Measurements from ENCODE around the gene CEP95. TPM values are rescaled to one million over a fixed set of nuclear protein-coding genes. Genes with fewer than 3 reads are reported as not detected.
"Not testable (repeated sequence)": the region's sequence is repeated elsewhere in the genome, so short reads cannot be mapped to it uniquely, and the experiment has no call there.

The CEP95 gene
- total RNA-seq, 4 donors from 2014 or later = 34.8 to 100.0 (median 69.8) TPM

DNA sequence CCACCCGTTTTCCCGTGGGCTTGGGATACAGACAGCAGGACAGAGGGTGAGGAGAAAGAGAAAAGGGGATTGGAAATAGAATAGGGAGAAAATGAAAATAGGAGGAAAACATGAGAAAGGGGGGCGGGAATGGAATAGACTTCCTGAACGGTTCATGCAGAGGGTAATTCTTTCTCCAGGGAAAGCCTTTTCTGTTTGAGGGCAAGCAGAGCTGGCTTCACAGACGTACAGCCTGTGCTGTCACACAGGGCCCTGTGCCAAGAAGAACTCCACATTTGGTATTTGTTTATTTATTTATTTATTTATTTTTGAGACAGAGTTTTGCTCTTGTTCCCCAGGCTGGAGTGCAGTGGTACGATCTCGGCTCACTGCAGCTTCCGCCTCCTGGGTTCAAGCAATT lies 45.8 kb upstream of the CEP95 start:
- no peaks in the 10 kb centered on the region for H3K27me3 ChIP-seq
- H3K4me3 ChIP-seq = no peak overlapping the region
- no peaks in the 10 kb centered on the region for H3K36me3 ChIP-seq
- DNase-seq = no peak
- no peaks in the 10 kb centered on the region for H3K4me1 ChIP-seq
- H3K9me3 ChIP-seq = no peaks in the 10 kb centered on the region
- intact Hi-C loops (cut with DNase I; ENCODE audit: low total_unique reads) = no loop called here
- no peak for TF ChIP-seq POLR2A (IDR thresholded peaks at IDR 0.05)
- TF ChIP-seq, protein P1, sequence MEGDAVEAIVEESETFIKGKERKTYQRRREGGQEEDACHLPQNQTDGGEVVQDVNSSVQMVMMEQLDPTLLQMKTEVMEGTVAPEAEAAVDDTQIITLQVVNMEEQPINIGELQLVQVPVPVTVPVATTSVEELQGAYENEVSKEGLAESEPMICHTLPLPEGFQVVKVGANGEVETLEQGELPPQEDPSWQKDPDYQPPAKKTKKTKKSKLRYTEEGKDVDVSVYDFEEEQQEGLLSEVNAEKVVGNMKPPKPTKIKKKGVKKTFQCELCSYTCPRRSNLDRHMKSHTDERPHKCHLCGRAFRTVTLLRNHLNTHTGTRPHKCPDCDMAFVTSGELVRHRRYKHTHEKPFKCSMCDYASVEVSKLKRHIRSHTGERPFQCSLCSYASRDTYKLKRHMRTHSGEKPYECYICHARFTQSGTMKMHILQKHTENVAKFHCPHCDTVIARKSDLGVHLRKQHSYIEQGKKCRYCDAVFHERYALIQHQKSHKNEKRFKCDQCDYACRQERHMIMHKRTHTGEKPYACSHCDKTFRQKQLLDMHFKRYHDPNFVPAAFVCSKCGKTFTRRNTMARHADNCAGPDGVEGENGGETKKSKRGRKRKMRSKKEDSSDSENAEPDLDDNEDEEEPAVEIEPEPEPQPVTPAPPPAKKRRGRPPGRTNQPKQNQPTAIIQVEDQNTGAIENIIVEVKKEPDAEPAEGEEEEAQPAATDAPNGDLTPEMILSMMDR (IDR thresholded peaks at IDR 0.05) = no peak
- H3K27ac ChIP-seq = peak overlapping the region in 1 of 2 donors; percentile 18

DNA sequence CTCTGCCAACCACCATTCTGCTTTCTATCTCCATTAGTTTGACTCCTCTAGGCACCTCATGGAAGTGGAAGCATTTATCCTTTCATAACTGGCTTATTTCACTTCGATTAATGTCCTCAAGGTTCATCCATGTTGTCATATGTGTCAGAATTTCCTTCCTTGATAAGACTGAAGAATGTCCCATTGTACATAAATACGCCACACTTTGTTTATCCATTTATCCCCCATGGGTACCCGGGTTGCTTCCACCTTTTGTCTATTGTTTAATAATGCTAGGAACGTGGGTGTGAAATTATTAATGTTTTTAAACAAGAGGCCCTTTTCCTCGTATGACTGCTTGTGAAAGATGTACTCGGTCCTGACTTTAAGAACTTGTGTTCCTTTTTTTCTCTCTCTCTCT lies 45.0 kb upstream of the CEP95 start:
- Histone ChIP-seq H3K9me3 (no peaks in the 10 kb centered on the region), H3K36me3 (no peaks in the 10 kb centered on the region), H3K27me3 (no peaks in the 10 kb centered on the region), H3K27ac (no peak overlapping the region), H3K4me1 (no peaks in the 10 kb centered on the region), H3K4me3 (no peak overlapping the region)
- no peak for DNase-seq
- TF ChIP-seq, protein P1 (IDR thresholded peaks at IDR 0.05) = no peak
- TF ChIP-seq POLR2A (IDR thresholded peaks at IDR 0.05) = no peak
- intact Hi-C loops (cut with DNase I; ENCODE audit: low total_unique reads) = no loop called here

DNA sequence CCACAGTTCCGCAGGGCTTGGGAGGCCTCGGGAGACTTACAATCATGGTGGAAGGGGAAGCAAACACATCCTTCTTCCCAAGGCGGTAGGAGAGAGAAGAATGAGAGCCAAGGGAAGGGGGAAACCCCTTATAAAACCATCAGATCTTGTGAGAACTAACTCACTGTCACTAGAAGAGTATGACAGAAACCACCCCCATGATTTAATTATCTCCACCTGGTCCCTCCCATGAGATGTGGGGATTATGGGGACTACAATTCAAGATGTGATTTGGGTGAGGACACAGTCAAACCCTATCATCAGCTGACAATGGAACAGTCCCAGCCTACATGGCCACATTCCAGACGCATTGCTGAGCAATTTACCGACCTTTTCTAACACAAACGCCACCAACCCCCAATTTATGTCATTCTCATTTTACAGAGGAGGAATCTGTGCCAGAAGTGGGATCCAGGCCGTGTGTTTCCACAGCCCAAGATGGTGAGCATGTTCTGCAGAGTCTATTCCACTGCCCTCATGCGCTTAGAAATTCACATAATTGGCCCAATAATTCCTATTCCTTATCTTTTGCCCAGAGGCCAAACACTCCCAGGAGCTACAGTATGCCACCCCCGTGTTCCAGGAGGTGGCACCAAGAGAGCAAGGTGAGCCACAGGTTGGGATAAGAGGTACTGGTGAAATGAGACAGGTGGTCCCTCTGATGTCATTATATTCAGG lies 40.6 kb upstream of the CEP95 start:
- intact Hi-C loops (cut with DNase I; ENCODE audit: low total_unique reads) = no loop called here
- Histone ChIP-seq H3K9me3 (no peaks in the 10 kb centered on the region), H3K4me3 (no peak overlapping the region), H3K36me3 (no peaks in the 10 kb centered on the region), H3K27ac (no peak overlapping the region), H3K4me1 (no peaks in the 10 kb centered on the region), H3K27me3 (no peaks in the 10 kb centered on the region)
- DNase-seq = no peak
- no peak for TF ChIP-seq POLR2A (IDR thresholded peaks at IDR 0.05)
- TF ChIP-seq, protein P1 (IDR thresholded peaks at IDR 0.05) = no peak

DNA sequence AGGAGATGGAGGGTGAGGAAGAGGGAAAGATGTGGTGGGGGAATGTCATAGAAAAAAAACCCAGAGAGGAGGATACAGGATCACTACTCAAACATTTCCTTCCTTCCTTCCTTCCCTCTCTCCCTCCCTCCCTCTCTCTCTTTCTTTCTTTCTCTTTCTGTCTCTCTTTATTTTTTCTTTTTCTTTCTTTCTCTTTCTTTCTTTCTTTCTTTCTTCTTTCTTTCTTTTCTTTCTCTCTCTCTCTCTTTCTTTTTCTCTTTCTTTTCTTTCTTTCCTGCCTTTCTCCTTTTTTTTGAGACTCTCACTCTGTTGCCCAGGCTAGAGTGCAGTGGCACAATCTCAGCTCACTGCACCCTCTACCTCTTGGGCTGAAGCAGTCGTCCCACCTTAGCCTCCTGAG lies 39.9 kb upstream of the CEP95 start:
- H3K36me3 ChIP-seq; H3K27me3 ChIP-seq; H3K4me1 ChIP-seq; H3K4me3 ChIP-seq; DNase-seq; H3K9me3 ChIP-seq; intact Hi-C loops (cut with DNase I; ENCODE audit: low total_unique reads); H3K27ac ChIP-seq: not testable (repeated sequence)

DNA sequence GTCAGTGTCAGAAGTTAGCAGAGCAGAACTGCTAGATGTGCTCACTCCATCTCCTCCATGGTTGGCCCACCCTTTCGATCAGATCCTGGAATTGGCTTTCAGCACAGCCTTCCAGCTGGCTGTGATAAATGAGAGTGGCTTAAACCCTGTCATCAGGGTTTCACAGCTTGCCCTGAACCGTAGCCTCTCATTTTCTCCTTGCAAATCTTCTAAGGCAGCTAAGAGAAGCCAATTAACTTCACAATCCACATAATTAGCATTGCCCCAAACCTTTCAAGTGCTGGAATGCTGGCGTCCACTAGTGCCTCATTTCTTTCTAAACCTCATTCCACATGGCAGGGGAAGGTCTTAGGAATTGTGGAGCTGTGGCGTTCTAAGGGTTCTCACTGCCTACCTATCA lies 36.2 kb upstream of the CEP95 start:
- H3K9me3 ChIP-seq = no peaks in the 10 kb centered on the region

More for the DNA sequence above, 36.2 kb upstream of the CEP95 start:
- no peak for DNase-seq
- Histone ChIP-seq H3K4me3 (no peak overlapping the region), H3K36me3 (no peaks in the 10 kb centered on the region), H3K4me1 (no peaks in the 10 kb centered on the region), H3K27me3 (no peaks in the 10 kb centered on the region), H3K27ac (no peak overlapping the region)
- intact Hi-C loops (cut with DNase I; ENCODE audit: low total_unique reads) = no loop called here
- no peak for TF ChIP-seq POLR2A (IDR thresholded peaks at IDR 0.05)
- TF ChIP-seq, protein P1 (IDR thresholded peaks at IDR 0.05) = no peak
